DOHH2 (cell line): Measurements from ENCODE around the gene DYNLL2.
"Not testable (repeated sequence)": the region's sequence is repeated elsewhere in the genome, so short reads cannot be mapped to it uniquely, and the experiment has no call there.

ENCODE experiments used
- H3F3A ChIP-seq: fragments of 200-600 bp; sonication (generic), shearing (Covaris generic); 2 replicates; pipeline ENCODE4 v1.6.0; 2016; ENCODE audit warnings: antibody characterized with exemption, mild to moderate bottlenecking; ENCODE audit not compliant: control insufficient read depth, insufficient read depth
- H3K27ac ChIP-seq: fragments of 200-600 bp; sonication (generic); 2 replicates; pipeline ENCODE4 v1.5.1; 2014; ENCODE audit warnings: low read depth, mild to moderate bottlenecking, low read length, moderate library complexity
- H3K27me3 ChIP-seq: fragments of 200-600 bp; sonication (generic); 2 replicates; pipeline ENCODE4 v1.6.1; 2014; ENCODE audit warnings: mild to moderate bottlenecking, low read length, mixed read lengths; ENCODE audit not compliant: control insufficient read depth
- H3K36me3 ChIP-seq: fragments of 200-600 bp; sonication (generic); 2 replicates; pipeline ENCODE4 v1.6.1; 2014; ENCODE audit warnings: mild to moderate bottlenecking, low read length, moderate library complexity, mixed read lengths; ENCODE audit not compliant: control insufficient read depth
- H3K4me1 ChIP-seq: fragments of 200-600 bp; sonication (generic); 2 replicates; pipeline ENCODE4 v1.6.1; 2014; ENCODE audit warnings: mild to moderate bottlenecking, low read length, mixed read lengths; ENCODE audit not compliant: control insufficient read depth
- H3K4me2 ChIP-seq: fragments of 200-600 bp; sonication (generic); 2 replicates; pipeline ENCODE4 v1.6.0; 2014; ENCODE audit warnings: mild to moderate bottlenecking, low read length, moderate library complexity
- H3K4me3 ChIP-seq: fragments of 200-600 bp; sonication (generic); 2 replicates; pipeline ENCODE4 v1.5.1; 2014; ENCODE audit warnings: mild to moderate bottlenecking, low read length, mixed read lengths
- H3K79me2 ChIP-seq: fragments of 200-600 bp; sonication (generic); 2 replicates; pipeline ENCODE4 v1.6.1; 2014; ENCODE audit warnings: mild to moderate bottlenecking, low read length, mixed read lengths; ENCODE audit not compliant: control insufficient read depth
- H3K9me2 ChIP-seq: fragments of 200-600 bp; sonication (generic); replicated peaks from 2 replicates; pipeline ENCODE4 v1.6.1; 2014; ENCODE audit warnings: mild to moderate bottlenecking, low read length, mixed read lengths; ENCODE audit not compliant: control insufficient read depth
- H3K9me3 ChIP-seq: fragments of 200-600 bp; sonication (generic); 2 replicates; pipeline ENCODE4 v1.6.1; 2014; ENCODE audit warnings: antibody characterized with exemption, low read length, mixed read lengths; ENCODE audit not compliant: control insufficient read depth, insufficient read depth
- H4K20me1 ChIP-seq: fragments of 200-600 bp; sonication (generic); 2 replicates; pipeline ENCODE4 v1.6.0; 2014; ENCODE audit warnings: low read depth, mild to moderate bottlenecking, antibody characterized with exemption, low read length, moderate library complexity; ENCODE audit not compliant: control insufficient read depth, insufficient read depth
- CTCF ChIP-seq: fragments of 200-600 bp; sonication (generic); IDR thresholded peaks from one replicate; pipeline ENCODE4 v1.5.1; 2014; ENCODE audit warnings: antibody characterized with exemption, mild to moderate bottlenecking, low read depth, low read length; ENCODE audit not compliant: poor library complexity, severe bottlenecking
- EZH2phosphoT487 ChIP-seq: fragments of 200-600 bp; sonication (generic); IDR thresholded peaks from 2 replicates; pipeline ENCODE4 v1.6.1; 2017; ENCODE audit warnings: borderline replicate concordance, mild to moderate bottlenecking, antibody characterized with exemption, low read length, moderate library complexity, mixed read lengths

The DYNLL2 gene

GRCh38 chr17:58065238-58065637 is 18.0 kb upstream of the DYNLL2 start:
- no peaks in the 10 kb centered on the region for H3K9me3 ChIP-seq
- no peaks in the 10 kb centered on the region for H4K20me1 ChIP-seq
- no peaks in the 10 kb centered on the region for H3K9me2 ChIP-seq
- no peaks in the 10 kb centered on the region for H3K79me2 ChIP-seq
- no peak overlapping the region for H3K4me3 ChIP-seq
- H3K4me1 ChIP-seq, result no peaks in the 10 kb centered on the region
- no peaks in the 10 kb centered on the region for H3F3A ChIP-seq
- no peaks in the 10 kb centered on the region for H3K36me3 ChIP-seq
- H3K4me2 ChIP-seq, result no peak overlapping the region
- peaks cover 14% of the 10 kb centered on the region for H3K27me3 ChIP-seq
- TF ChIP-seq CTCF (no peak), EZH2phosphoT487 (no peak)
- no peak overlapping the region for H3K27ac ChIP-seq

GRCh38 chr17:58066401-58066800 is 16.8 kb upstream of the DYNLL2 start:
- Histone ChIP-seq H4K20me1 (no peaks in the 10 kb centered on the region), H3K4me3 (no peak overlapping the region), H3K4me1 (no peaks in the 10 kb centered on the region), H3K9me3 (no peaks in the 10 kb centered on the region), H3K4me2 (no peak overlapping the region), H3F3A (no peaks in the 10 kb centered on the region), H3K27me3 (peaks cover 23% of the 10 kb centered on the region), H3K9me2 (no peaks in the 10 kb centered on the region), H3K27ac (no peak overlapping the region), H3K79me2 (no peaks in the 10 kb centered on the region), H3K36me3 (no peaks in the 10 kb centered on the region)
- TF ChIP-seq CTCF, result no peak
- TF ChIP-seq EZH2phosphoT487, result no peak

GRCh38 chr17:58072862-58073261 is 10.4 kb upstream of the DYNLL2 start:
- TF ChIP-seq EZH2phosphoT487 (no peak), CTCF (no peak)
- no peaks in the 10 kb centered on the region for H3K9me2 ChIP-seq

GRCh38 chr17:58073266-58073665 is 10.0 kb upstream of the DYNLL2 start:
- not testable (repeated sequence) for H3F3A ChIP-seq, H3K36me3 ChIP-seq, H3K4me2 ChIP-seq, H3K79me2 ChIP-seq, H3K9me2 ChIP-seq, H3K27ac ChIP-seq, H3K9me3 ChIP-seq, H3K4me3 ChIP-seq, H4K20me1 ChIP-seq, H3K4me1 ChIP-seq
- H3K27me3 ChIP-seq, result peaks cover 43% of the 10 kb centered on the region

More at GRCh38 chr17:58072862-58073261, 10.4 kb upstream of the DYNLL2 start:
- H3K36me3 ChIP-seq, result no peaks in the 10 kb centered on the region
- H3K4me3 ChIP-seq, result no peak overlapping the region
- no peaks in the 10 kb centered on the region for H3K4me1 ChIP-seq
- no peaks in the 10 kb centered on the region for H4K20me1 ChIP-seq
- peaks cover 39% of the 10 kb centered on the region for H3K27me3 ChIP-seq
- H3K27ac ChIP-seq, result no peak overlapping the region
- H3K79me2 ChIP-seq, result no peaks in the 10 kb centered on the region
- H3F3A ChIP-seq, result no peaks in the 10 kb centered on the region
- H3K9me3 ChIP-seq, result no peaks in the 10 kb centered on the region
- H3K4me2 ChIP-seq, result no peak overlapping the region

DNA sequence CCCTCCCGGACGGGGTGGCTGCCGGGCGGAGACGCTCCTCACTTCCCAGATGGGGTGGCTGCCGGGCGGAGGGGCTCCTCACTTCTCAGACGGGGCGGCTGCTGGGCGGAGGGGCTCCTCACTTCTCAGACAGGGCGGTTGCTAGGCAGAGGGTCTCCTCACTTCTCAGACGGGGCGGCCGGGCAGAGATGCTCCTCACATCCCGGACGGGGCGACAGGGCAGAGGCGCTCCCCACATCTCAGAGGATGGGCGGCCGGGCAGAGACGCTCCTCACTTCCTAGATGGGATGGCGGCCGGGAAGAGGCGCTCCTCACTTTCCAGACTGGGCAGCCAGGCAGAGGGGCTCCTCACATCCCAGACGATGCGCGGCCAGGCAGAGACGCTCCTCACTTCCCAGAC is 8.8 kb upstream of the DYNLL2 start:
- H3K27ac ChIP-seq, H3K36me3 ChIP-seq, H3K4me1 ChIP-seq, H3K9me2 ChIP-seq, H3K4me2 ChIP-seq, H4K20me1 ChIP-seq, H3F3A ChIP-seq, H3K9me3 ChIP-seq, H3K4me3 ChIP-seq, H3K79me2 ChIP-seq: not testable (repeated sequence)
- peaks cover 49% of the 10 kb centered on the region for H3K27me3 ChIP-seq
